ENCODE results near the gene HDAC10.

HDAC10 gene, protein sequence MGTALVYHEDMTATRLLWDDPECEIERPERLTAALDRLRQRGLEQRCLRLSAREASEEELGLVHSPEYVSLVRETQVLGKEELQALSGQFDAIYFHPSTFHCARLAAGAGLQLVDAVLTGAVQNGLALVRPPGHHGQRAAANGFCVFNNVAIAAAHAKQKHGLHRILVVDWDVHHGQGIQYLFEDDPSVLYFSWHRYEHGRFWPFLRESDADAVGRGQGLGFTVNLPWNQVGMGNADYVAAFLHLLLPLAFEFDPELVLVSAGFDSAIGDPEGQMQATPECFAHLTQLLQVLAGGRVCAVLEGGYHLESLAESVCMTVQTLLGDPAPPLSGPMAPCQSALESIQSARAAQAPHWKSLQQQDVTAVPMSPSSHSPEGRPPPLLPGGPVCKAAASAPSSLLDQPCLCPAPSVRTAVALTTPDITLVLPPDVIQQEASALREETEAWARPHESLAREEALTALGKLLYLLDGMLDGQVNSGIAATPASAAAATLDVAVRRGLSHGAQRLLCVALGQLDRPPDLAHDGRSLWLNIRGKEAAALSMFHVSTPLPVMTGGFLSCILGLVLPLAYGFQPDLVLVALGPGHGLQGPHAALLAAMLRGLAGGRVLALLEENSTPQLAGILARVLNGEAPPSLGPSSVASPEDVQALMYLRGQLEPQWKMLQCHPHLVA

DNA sequence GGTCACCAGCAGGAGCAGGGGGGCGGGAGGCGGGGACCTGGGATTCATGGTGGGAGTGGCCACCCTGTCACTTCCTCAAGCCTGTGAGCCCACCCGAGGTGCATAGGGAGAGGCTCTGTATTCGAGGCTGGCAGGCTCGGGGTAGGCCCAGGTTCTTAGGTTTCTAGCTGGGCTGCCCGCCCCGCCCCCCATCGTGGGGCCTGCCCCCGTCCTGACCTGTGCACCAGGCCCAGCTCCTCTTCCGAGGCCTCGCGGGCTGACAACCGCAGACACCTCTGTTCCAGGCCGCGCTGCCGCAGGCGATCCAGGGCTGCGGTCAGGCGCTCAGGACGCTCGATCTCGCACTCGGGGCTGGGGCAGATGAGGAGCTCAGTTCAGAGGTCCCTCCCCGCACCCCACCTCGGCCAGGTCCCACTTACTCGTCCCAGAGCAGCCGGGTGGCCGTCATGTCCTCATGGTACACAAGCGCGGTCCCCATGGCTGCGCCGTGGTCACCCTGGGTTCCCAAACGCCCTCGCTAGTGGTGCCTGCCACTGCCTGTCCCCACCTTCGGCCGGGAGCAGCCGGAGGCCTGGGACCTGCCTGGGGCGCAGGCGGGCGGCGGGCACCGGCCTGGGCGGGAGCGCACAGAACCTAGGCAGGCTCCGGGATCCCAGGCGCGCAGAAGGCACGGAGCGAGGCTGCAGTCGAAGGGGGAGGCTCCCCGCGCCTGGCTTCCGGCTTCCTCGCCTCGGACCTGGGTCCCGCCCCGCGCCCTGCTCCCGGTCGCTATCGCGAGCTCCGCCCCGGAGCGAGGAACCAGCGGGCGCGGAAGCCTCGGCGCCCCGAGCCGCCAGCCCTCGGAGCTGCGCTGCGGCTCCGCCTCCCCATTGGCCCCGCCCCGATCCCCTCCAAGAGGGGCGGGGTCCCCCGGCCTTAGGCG, at the start of gene HDAC10:
TSS of gene HDAC10 (minus strand) at position 711 of the 922 bp plus-strand sequence. CDS start at position 478, 233 bp downstream.
- DNase-seq = peak; percentile 85 to 93

DNA sequence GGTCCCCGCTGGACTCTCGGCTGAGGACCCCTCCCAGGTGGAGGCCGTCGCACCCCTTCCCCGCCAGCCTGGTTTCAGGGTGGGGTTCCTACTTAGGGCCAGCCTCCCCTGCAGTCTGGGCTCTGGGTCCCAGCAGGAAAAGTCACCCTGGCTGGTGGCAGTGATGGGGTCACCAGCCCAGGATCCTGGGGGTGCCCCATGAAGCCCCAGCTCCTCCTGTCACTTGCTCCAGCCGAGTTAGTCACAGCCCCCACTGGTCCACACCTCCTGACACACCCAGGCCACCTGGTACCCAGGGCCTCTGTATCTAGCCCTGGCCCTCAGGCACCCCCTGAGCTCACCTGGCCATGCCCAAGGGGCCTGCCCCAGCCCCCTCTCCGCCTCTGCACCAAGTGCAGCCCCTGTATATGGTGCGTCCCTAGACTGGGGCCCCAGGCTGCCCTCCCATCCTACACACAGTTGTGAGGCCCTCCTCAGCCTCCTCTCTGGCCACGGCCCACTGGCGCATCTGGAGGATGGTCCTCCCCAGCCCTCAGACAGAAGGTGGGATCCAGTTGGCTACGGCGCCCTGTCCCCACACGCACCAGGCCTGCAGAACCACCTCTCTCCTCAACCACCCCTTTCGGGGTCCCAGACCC, 49.7 kb upstream of the HDAC10 start:
- no peak for DNase-seq

DNA sequence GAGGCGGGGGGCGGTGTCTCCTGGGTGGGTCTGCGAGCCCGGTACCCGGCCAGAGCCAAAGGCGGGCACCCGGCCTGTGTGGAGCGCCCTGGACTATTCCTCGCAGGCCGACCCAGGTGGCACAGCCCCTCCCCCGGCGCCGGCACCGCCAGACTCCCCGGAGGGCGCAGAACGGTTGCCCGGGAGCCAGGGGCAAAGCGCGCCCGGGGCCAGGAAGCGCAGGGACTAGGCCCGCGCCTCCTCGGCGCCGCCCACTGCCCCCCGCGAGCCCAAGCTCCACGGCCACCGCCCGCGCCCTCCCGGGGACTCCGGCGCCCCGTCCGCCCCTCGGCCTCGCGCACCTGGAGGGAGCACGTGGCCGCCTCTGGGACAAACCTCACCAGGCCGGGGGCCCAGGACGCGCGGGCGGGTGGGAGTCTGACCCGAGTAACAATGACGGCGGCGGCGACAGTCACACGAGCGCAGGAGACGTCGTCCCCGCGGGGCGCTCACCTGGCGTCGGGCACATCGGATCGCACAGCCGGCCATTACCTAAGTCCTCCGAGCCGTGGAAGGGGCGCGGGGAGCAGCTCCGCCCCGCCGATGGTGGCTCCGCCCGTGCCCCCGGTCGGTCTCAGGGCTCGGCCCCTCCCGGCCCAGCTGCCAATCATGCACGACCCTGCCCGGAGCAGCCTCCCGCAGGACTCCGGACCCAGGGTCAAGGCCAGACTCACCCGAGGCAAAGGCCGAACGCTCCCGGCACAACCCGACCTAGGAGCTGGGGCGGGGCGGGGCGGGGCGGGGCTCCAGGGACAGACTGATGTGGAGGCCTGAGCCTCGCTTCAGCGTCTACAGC, 48.9 kb upstream of the HDAC10 start:
- DNase-seq = no peak

DNA sequence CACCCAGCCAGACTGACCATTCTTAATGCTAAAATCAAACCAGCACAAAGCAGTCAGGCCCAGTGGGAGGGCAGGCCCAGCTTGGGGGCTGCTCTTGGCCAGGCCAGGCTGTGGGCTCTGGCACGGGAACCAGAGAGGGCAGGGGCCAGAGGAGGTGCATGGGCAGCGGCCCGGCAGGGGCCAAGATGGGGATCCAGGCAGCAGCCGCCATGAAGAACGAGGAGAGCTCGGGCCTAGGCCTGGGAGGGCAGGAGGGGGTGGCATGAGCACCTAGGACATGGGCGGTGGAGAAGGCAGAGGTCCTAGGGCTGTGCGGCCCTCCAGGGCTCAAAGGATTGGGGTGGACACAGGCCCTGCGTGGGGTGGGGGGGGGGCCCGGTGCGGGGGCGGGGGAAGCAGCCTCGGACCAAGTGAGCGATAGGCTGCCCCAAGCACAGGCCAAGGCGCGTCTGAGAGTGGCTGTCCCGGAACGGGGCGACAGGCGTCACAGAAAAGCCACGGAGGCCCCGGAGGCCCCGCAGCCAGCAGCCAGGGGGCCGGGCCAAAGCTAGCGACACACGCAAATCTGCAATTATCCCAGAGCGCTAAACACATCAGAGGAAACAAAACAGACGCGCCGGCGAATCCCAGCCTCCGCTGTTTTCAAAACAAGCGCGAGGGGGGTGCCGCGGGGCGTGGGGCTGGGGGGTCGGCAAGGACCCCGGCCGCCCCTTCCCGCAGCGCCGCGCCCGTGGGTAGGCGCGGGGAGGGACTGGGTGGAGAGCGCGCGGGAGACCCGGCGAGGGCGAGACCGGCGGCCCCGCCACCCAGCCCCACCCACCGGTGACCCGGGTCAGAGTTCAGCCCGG, 48.1 kb upstream of the HDAC10 start:
- no peak for DNase-seq

DNA sequence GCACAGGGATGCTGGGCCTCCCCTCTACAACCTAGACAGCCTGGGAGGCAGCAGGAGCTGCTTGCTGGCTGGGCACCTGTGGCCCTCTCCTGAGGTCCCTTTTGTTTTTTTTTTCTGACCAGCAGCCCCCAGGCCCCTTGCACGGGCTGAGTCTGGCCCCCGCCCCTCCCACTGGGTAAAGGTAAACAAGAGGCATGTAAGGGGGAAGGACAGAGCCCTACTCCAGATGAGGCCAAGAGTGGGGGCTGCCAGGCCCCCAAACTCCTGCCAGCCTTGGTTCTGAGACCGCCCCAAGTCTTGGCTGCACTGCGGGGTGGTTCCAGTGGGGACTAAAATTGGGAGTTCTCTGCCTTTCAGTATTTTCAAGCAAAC, 47.2 kb upstream of the HDAC10 start:
- DNase-seq = no peak

DNA sequence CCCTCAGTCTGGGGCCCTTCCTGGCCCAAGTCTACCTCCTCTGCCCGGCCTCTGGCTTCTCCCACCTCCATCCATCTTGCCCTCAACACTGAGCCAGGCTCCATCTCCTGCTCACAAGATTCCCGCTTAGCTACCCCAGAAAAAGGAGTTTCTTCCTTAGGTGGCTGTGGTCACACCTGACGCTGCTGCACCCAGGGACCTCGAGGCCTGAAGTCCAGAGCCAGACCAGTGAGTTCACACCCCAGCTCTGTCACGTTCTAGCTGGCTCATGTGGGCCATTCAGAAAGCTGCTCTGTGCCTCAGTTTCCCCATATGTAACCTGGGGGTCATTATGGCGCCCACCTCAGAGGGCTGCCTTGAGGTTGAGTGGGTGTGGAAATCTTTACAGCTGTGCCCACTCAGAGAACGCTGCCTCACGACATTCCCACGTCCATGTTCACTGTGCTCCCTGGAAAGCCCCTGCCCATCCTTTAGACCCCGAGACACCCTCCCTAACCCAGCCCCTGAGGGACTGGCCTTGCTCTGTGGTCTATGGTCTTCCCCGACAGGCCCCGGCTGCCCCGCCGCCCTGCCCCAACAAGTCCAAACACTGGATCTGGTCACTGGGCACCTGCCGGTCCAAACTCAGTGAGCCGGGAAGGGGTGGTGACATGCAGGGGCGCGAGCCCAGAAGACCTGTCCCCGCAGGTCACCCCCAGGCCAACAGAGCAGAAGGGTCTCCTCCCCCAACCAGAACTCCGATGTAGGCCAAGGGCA, 46.6 kb upstream of the HDAC10 start:
- no peak for DNase-seq

DNA sequence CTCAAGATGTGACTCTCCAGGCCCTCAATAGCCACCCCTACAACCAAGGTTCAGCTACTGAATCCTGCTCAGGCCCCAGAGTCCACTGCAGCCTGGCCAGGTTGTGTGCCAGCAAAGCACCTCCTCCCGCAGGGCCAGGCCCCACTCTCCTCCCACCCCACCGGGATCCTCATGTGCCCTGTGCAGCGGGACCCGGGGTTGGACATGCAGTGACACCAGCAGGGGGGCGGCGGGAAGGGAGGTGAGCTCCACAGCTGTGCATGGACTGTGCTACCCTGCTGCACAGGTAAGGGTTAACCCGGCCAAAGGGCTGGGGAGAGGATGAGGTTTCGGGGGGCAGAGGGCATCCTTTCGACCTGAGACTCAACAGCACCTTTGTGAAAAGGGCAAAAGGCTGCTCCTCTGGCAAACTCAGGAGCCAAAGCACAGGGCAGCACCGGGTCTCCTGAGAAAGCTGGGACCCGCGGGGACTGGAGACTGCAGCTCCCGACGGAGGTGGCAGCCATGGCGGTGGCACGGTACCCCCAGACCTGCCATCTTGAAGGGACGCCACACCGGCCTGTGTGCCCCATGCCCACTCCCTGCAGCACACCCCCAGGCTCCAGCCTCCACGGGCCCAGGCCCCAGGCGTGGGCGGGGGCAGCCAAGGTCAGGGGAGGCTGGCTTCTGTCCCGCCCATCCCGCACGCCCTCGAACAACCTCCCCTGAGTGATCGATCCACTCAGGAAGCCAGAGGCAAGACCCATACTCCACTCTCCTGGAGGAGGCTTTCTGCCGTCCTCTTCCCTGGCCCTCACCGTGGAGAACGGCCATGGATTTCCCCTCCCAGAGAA, 45.8 kb upstream of the HDAC10 start:
- no peak for DNase-seq

DNA sequence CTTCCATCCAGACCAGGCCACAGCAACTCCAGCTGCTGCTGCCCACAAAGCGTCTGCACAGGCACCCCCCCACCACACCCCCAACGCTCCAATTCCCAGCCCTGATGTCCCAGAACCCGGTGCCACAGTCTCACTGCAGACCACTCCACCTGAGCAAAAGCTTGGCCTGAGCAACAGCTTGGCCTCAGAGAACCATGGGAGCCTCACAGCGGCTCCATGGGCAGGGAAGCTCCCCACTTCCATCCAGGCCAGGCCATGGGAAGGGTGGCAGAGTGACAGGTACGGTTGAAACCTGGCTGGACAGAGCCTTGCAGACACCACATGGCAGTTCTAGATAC, 43.2 kb upstream of the HDAC10 start:
- DNase-seq = no peak

DNA sequence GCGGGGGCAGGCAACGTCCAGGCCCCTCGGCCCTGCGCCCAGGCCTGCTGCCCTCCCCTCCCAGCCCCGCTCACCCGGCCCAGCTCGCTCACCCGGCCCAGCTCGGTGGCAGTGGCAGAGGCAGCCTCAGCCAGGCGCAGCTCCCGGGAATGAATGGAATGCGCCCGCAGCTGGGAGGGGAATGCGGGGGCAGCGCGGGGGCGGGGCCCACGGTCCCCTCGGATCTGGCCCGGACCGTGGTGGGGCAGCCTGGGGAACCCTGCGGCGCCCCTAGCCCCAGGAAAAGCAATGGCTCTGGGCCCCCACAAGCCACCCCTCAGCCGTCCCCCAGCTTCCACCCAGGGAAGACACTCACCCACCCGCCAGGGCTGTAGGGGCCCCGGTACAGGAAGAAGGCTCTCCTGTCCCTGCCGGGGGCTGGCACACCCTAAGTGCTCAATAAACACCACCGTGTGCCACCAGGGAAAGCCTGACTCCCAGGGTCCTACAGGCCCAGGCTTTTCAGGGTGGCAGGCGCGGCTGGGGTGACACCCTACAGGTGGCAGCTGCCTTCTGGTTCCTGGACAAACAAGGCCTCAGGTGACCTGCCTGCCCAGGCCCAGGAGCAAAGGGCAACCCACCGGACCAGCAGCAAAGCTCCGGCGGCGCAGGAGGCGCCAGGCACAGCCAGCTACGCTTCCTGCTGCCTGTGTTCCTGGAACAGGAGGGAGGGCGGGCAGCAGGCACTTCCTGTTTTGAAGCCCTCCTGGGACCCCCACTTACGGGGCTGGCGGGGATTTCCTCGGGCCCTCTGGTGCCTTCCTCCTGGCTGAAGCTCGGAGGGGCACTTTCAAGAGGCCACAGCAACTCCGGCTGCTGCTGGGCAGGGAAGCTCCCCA, 42.6 kb upstream of the HDAC10 start:
- DNase-seq = no peak

DNA sequence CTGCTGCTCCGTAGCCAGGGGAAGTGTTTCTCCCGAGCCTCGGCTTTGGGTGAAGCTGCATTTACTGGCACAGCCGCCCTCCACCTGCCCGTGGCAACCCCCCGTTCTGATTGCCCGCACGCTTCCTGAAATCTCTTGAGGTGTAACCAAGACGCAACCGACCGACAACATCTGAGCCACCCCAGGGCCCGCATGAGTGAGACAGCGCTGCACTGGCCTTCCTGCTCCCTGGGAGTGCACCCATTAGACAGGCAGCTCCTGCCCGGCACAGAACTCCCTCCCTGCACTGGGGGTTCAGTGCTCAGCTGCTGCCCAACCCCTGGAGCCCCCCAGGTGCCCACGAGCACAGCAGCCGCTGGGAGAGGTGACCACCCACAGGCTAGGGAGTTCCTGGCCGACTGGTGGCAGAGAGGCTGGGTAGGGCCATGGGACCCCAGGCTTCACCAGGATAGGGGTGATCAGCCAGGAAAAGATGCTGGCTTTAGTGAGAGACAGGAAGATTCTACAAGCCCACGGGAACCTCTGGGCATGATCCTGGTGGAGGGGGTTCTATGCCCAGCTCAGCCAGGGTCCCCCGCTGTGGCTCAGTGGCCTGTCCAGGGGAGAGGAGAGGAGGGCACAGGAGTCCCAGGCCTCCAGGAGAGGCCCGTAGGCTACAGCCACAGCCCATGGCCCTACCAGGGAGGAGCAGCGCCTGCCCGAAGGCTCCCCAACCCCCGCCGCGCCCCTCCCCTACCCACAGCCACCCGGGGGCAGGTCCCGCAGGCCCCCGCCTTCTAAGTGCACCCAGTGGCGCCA, 41.8 kb upstream of the HDAC10 start:
- DNase-seq = no peak

DNA sequence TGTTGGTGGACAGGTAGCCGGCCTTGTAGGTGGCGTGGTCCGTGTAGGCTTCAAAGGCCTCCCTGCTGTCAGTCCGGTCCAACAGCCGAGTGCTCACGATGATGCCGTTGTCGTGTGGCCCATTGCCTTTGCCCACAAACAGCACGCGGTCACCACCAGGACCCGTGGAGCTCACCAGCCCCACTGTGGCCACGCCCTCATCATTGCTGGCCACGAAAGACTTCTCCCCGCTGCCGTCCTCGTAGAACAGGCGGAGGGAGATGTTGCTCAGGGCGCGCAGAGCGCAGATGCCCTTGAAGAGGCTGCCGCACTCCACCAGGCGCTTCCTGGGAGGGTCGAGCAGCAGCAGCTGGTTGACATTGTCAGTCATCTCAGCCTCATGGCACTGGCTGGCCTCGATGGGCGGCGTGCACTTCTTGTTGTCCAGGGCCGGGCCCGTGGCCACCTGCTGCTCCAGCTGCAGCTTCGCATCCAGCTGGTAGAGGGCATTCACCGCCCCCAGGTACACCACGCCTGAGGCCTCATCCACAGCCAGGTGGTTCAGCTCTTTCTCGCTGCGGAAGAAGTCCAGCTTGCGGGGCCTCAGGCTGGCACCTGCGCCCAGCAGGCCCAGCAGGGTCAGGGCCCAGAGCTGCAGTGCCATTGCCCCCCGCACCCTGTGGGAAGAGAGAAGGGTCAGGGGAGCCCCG, 39.0 kb upstream of the HDAC10 start:
- DNase-seq = peak; percentile 32 to 70

DNA sequence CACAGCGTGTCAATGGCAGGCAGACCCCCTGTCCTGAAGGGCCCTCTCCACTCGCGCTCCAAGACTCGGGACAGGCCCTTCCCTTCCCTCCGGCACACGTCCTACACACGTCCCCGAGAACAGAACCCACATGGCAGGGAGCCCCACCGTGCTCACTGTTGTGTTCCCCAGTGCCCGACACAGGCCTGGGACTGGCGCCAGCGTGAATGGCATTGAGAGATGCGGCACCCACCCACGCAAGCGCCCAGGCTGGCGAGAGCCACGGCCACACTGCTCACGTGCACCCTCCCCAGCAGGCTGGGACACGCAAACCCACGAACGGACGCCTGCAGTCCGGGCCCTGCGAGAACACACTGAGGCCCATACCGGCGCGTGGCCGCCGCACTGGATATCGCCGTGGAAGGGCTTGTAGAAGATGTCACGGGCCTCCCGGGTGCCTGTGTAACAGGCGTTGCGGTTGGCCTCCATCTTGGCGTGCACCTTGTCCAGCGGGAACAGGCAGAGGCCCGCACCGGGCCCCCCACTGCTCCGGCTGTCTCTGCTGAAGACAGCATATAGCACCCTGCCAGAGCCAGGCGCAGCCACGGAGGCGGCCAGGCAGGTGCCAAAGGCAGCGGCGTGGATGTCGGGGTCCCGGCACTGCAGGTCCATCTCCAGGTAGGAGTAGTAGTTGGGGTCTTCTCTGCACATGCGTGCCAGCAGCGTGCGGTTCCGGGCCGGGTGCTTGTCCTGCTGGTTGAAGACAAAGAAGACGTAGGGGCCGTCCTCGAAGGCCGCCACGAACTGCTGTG, 38.3 kb upstream of the HDAC10 start:
- no peak for DNase-seq

DNA sequence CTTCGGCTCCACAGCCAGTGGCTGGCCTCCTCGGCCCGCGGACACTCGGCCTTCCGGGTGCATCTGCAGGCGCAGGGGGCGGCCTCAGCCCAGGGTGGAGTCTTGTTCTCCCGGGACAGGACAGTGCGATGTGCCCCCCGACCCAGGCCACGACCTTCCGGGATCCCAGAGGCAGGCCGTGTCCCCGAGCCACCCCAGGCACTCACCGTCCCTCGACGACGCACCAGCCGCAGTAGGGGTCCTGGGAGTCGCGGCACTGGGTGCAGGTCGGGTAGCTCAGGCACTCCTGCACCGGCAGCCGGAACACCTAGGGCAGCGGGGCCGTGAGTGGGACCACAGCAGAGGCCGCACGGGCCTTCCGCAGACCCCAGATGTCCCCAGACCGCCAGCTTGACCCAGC, 36.7 kb upstream of the HDAC10 start:
- no peak for DNase-seq

DNA sequence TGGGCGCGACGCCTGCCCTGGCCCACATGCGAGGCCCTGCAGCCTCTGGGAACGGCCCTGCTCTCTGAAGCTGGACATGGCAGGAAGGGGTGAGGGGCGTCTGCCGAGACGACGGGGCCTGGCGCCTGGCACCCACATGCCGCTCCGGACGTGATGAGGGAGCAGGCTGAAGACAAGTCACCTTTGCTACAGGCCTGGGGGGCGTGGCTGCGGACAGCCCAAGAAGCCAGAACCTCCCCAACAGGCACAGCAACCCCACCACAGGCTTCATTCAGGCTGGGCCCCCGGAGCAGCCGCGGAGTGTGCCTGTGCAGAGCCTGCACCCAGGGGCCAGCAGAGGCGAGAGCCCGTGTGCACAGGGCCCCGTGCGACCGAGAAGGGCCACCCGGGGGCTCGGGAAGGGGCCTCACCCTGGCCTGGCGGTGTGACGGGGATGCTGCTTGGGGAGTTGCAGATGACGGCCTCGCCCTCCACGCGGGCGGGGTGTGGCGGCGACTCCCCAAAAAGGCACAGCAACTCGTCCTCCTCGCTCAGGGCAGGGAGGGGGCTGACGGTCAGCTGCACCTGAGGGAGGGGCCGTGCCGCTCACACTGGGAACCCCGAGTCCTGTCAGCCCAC, 35.7 kb upstream of the HDAC10 start:
- DNase-seq = no peak

DNA sequence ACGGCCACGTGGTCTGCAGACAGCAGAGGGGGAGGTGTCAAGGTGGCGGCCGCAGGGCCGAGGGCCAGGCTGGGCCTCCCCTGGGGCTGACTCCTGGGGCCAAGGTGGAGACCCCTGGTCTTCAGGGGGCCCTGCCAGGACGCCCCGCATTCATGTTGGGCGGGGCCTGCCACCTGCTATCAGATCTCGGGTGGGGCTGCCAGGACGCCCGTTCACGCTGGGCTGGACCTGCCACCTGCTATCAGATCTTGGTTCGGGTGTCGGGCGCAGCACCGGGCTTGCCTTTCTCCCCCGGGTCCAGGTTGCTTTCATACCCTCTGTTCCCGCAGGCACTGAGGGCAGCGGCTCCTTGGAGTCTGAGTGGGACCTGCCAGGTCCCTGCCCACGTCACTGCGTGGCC, 35.2 kb upstream of the HDAC10 start:
- DNase-seq = no peak

Data from SHP77 (cell line).